ENCODE measurements around the gene ROBO1.
A peak's percentile ranks its signal among the peaks of the same experiment; 100 is the strongest.
"Not testable (repeated sequence)": the region's sequence is repeated elsewhere in the genome, so short reads cannot be mapped to it uniquely, and the experiment has no call there.

Gene ROBO1

DNA sequence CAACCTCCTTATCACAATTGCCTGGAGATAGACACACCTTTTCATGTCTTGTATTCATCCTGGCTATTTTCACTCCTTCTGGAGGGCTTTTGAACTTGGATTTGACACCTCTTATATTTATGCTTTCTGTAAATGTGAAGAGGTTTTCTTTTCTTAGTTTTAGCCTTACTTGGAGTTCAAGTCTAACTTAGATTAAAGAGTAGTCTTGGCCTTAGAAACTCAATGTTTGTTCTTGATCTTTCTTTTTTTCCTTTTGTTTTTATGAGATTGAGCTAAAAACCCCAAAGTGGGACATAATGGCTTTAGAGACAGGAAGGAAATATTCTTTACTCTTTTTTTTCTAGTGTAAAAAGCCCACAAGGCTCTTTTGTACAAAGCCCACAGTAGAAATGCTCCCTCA is 1054.9 kb downstream of the ROBO1 start:
- no peak for DNase-seq

DNA sequence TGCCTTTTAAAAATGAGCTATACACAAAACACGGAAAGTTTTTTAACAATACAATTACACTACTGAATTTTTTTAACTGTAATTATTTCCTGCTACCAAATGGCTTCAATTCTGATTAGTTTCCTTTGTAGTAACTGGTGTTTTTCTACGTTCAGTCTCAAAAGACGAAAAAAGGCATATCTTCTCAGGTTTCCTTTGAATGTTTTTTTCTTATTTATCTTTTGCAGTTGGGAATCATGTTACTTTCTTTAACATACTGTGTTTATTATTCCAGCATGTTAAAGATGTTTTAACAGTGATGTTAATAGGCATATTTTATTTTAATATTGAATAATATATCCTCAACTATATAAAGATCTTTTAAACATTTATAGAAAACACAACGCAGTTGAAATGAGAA is 1055.5 kb downstream of the ROBO1 start:
- no peak for DNase-seq

DNA sequence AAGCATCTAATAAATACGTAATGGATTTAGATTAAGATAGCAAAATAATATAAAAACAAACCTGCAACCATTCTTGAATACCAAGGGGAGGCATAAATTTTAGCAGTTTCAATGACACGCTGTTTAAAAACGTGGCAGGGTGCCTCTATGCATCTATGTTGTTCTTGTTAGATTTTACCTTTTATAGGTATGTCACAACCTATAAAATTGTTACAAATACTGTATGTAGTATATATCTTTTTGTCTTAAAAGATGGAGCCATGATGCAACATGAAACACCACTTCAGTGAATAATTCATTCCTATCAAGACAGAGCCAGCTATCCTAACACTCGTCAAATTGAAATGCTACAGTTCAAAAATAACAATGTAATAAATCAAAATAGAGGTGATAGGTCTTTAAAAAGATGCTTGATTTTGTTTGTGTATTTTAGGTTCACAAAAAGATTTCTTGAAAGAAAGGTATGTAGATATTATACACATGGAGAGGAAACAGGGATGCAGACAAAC is 1059.2 kb downstream of the ROBO1 start:
- DNase-seq = no peak

DNA sequence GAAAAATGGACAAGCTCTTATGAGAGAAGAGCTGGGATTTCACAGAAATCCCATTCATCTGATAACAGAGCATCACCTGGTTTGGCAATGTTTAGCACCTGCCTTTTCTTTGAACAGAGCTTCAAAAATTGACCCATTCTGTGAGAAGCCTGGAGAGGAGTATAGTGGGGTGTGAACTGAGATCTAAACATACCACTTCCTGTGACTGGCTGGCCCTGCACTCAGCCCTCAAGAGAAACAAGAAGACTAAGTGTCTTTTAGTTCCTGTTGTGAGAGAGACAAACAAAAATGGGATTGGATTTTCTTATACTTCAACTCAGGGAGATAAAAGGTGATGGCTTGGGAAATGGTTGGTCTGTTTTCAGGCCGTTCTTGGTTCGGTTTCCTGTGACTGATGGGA is 1060.2 kb downstream of the ROBO1 start:
- DNase-seq = no peak

DNA sequence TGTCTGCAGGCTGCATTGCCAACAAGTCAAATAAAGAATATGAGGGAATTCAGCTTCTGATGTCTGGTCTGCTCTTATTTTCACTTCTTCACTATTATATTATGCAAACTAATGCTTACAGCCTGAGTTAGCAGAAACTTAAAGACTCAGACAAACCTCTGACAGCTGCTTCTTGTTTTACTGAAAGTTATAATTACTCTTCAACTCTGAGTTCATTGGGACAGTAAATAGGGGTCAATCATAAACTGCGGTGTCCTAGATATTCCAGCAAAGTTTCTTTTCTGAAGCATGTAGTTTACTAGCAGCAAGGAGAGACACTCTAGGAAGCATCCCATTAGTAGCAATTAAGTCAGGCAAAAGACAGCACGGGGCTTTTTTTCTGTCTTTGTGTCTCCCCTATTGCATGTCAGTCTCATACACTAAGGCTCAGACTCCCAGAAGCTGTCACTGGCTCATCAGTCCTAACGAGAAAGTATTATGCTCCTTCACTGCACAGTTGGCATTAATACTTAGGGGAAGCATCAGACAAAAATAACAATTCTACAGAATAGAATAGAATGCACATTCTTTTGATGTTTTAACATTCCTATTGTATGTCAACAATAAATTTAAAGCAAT is 1060.8 kb downstream of the ROBO1 start:
- DNase-seq = no peak

DNA sequence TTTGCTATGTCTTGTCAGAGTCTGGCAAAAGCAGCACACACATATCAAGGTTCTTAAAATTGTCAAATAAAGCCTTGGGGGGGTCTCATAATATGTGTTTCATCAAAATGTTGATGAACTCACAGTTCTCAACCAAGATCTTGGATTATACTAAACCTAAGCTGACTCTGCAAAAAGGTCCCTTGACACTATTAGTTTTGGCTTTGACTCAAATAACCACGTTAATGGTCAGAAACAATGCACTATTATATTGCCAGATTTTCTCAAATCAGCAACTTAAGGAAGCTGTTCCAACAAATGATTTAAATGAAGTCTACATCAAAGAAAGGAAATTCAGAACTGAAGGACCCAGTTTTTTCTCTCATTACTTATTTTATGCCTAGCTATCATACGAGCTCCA is 1063.9 kb downstream of the ROBO1 start:
- no peak for DNase-seq

DNA sequence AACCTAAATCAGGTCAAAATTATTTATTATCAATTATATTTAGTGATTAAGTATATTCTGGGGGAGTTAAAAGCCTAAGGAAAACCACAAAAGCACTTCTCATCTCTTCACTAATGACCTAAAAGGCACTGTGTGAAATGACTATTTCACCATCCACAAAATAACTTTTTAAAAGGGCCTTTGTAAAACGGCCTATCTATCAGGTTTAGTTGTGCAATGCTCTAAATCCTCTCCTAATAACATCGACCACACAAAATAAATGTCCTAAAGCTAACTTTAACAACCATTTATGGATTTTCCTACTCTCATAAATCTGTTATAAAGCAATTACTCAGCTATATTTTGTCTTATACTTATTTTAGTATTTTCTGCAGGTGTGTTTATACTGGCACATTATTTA is 1066.3 kb downstream of the ROBO1 start:
- no peak for DNase-seq

DNA sequence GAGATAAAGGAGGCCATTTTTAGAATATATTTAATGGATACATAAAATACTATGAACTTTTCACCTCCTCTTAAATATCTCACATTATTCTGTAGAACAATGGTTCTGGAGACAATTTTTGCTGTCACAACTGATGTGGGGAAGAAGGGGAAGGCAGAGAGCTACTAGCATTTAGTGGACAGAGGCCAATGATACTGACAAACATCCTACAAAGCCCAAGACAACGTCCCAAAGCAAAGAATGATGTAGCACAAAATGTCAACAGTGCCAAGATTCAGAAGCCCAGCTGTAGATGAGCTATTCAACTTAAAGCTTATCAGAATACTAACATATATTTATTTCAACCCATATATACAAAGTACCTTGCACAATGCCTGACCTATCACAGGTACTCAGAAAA is 1069.4 kb downstream of the ROBO1 start:
- DNase-seq = no peak

DNA sequence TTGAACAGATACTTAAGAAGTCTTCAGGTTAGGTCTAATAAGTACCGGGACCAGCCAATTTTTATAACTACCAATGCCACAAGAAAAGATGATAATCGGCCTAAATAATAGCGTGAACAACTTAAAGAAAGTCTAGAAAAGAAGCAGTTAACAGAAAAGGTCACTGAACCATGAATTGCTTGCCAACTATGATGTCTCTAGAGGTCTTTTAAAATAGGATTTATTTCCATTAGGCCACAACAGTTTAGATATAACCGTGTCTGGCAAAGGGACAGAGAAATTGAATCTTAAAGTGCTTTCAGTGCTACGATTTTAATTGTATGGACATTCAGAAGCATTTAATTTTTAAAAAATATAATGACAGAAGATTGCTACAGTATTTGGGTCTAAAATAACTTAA is 1070.4 kb downstream of the ROBO1 start:
- no peak for DNase-seq

DNA sequence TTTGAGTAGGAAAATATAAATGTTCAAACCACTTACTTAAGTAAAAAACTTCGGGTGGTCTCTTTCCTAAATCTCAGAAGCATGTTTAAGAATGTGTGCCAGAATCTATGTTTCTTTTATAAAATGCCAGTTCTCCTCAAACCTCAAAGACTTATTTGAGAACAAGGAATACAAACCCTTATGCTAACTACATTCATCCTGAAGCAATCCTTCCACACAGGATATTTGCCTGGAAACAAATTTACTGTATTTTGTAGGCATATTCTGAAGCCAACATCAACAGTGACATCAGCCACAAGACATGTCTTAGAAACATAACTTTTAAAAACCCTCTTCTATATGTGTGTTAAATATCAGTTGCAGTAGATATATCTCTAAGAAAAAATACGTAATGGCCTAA is 1077.0 kb downstream of the ROBO1 start:
- DNase-seq = no peak

DNA sequence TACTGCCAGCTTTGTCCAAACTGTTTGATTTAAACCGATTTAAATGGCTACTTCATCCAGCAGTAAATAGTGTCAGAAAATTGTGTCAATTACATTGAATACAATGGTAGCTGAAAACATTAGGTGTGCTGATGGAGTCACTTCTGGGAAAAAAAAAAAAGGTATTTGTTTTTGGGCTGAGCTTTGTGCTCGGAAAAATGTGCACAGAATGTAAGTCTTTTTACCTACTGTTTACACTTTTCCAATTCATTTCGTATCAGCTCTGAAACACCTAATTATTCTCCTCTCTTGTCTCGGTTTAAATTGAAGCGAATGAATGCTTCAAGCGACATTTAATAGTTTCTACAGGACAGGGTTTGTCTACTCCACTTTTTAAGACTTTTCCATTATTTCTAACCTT is 1078.4 kb downstream of the ROBO1 start:
- no peak for DNase-seq

DNA sequence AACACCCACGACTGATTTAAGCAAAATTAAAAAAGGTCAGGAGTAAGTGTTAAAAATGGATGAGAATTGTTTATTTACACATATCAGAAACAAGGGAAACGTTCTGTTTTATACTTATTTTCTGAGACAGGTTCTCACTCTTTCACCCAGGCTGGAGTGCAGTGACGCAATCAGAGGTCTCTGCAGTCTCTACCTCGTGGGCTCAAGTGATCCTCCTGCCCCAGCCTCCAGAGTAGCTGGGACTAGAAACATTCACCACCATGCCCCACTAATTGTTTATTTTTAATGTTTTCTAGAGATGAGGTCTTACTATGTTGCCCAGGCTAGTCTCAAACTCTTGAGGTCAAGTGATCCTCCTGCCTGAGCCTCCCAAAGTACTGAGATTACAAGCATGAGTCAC is 1080.3 kb downstream of the ROBO1 start:
- no peak for DNase-seq

DNA sequence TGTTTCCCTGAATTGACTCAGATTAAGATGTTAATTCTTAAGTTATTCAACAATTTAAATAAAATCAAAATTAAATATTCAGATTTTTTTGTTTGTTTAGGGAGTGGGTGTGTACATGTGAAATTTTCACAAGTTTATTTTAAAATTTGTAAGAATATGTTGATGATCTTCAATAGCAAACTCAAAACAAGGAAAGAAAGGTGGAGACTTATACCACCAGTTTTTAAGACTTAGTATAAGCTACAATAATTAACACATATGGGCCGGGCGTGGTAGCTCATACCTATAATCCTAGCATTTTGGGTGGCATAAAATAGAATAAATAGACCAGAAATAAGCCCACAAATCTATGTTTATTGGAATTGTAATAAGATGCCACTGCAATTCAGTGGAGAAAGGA is 1084.5 kb downstream of the ROBO1 start:
- DNase-seq = no peak

DNA sequence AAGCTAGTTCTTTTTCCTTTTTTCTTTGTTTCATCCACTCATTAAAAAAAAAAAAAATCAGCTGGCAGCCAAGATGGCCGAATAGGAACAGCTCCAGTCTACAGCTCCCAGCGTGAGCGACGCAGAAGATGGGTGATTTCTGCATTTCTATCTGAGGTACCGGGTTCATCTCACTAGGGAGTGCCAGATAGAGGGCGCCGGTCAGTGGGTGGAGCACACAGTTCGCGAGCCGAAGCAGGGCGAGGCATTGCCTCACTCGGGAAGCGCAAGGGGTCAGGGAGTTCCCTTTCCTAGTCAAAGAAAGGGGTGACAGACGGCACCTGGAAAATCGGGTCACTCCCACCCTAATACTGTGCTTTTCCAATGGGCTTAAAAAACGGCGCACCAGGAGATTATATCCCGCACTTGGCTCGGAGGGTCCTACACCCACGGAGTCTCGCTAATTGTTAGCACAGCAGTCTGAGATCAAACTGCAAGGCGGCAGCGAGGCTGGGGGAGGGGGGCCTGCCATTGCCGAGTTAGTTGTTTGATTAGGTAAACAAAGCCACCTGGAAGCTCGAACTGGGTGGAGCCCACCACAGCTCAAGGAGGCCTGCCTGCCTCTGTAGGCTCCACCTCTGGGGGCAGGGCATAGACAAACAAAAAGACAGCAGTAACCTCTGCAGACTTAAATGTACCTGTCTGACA is 1092.5 kb downstream of the ROBO1 start:
- DNase-seq = not testable (repeated sequence)

DNA sequence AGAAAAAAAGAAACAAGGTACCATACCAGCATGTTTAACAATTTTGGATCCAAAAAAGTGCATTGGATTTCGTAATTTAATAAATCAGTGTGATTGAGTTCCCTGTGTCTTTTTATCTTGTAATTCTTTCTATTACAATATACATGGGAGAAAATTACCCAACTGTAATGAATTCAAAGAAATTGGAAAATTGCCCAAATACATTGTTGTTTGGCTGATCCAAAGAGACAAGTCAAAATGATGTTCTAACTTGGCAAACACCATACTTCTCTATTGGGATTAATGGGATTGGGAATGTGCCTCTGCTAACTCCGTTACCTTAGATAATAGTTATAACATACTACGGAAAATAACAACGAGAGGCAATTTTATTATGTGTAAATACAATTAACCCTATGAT is 1097.1 kb downstream of the ROBO1 start:
- DNase-seq = peak; percentile 4

DNA sequence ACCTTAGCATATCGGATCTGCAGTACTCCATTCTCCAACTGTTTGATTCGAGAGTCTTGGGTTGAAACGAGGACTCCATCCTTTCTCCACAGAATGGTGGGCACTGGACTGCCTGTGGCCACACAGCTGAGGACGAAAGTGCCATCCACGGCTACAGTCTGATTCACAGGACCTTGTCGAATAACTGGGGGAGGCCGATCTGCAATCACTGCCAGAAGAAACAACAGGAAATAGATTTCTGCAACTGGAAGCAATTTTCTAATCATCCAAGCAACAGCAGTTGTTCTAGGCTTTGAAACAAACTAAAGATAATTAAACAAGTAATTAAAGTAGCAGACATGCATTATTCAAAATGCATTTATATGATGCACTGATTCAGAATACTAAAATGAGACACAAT is 1097.7 kb downstream of the ROBO1 start:
- no peak for DNase-seq

DNA sequence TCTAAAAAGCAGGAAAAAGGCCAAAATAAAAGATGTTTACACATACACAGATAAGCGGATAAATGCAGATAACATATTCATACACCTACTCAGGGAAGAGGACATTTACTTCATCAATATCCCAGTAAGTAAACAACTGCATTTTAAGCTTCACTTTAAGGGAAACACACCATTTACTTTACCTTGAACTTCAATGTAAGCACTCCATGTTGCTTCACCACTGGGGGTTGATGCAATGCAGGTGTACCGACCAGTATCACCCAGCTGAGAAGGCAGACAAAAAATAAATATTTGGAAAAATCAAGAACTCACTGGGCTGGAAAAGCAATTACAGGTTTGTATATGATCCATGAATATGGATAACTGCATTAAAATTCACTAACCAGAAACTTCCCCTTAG is 1099.5 kb downstream of the ROBO1 start:
- no peak for DNase-seq

DNA sequence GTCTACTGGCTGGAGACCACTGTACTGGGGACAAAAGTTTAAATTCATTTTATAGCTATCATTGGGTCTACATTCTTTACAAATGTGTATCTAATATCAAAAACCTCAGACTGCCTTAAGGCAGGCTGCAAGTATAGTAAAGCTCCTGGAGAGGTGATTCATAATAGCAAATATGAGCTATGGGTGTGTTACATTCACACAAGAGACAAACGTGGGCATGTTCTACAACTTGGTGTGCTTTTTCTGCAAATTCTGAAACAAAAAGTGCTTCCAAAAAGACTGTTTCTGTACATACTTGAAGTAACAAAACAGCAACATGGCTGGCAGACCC is 1101.4 kb downstream of the ROBO1 start:
- DNase-seq = no peak

DNA sequence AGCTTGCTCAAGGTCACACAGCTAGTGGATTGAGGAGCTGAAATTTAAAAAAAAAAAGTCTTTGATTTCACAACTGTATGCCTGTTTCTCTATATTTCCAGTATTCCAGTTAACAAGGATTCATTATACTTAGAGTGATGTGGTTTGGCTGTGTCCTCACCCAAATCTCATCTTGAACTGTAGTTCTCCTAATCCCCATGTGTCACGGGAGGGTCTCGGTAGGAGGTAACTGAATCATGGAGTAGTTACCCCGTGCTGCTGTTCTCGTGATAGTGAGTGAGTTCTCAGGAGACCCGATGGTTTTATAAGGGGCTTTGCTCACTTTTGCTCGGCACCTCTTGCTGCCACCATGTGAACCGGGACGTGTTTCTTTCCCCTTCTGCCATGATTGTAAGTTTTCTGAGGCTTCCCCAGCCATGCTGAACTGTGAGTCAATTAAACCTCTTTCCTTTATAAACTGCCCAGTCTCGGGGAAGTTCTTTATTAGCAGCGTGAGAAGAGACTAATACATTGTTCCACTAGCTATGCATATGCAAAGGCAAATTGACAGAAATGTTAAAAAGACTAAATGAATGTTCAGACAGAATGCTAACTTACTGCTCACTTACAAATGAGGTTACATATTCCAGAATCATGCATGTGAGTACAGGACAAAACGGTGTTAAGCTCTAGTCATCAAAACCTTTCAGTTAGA is 1101.9 kb downstream of the ROBO1 start:
- no peak for DNase-seq

DNA sequence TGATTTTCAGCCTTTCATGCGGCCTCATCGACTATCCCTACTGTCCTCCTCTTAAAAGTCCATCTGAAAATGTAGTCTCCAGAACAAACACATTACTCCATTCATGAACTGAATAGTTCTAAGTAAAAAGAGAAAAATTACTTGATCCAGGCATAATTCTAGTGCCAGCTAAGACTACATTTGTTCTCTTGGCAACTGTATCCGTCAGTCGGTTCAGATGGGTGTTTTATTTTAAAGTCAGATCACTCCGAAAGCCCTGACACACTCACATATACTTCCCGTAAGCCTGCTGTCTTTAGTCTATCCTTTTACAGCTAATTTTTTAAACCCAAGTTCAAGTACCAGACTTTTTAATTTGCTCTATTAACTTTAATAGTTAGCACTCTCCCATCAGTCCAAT is 1102.7 kb downstream of the ROBO1 start:
- DNase-seq = no peak

DNA sequence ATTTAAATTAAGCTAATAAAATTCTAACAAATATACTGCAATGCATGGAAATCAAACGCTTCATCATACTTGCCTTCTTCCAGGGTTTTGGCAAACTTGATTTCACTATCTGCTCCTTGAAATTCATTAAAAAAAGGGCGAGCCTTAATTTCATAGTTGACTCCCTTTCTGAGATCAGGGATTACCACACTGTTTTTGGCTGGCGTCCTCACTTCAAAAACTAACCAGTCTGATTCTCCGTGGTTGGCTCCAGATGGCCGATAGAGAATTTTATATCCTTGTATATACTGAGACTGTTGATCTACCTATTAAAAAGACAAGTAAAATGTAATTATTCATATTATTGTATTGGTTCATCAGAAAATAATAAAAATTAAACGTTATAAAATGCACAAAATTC is 1106.8 kb downstream of the ROBO1 start:
- peak; percentile 0 for DNase-seq

DNA sequence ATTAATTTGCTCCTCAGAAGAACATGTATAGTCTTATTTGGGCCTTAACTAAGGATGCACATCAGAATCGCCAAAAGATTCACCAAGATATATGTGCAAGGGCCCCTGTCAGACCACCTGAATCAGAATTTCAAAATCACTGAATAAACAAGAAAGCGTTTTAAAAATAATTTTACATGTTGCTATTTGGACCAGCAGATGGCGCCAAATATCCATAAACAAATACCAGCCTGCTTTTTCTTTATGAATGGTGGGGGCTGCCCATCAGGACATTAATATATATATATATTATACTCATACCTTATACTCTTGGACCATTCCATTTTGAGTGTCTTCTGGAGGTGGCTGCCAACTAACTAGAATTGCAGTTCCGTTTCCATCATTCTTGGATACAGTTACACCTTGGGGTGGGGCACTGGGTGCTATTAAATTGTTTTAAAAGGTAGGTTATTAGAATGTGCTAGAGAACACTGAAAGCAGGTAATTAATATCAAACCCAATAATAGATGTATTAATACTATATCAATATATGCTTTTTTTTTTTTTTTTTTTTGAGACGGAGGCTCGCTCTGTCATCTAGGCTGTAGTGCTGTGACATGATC is 1108.3 kb downstream of the ROBO1 start:
- no peak for DNase-seq

DNA sequence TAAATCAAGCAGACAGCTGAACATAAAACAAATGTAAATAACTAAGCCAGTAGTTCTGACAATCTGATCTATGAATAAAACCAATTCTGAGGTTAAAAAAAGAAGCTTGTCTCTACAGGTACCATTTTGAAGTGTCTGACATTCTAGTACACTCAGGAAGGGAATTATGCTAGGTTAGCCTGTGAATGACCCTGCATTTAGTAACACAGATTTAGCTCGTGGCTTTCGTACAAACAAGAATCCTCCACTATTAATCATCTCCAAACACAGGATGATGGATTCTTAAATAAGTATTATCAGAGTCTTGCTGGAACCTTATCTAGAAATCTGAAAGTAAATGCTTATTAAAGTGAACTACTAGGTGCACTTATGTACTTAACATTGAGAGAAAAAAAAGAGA is 1120.1 kb downstream of the ROBO1 start:
- no peak for DNase-seq
